Mucosa of descending colon (tissue), 3 donors: Measurements from ENCODE around the gene PKP1. TPM values are rescaled to one million over a fixed set of nuclear protein-coding genes. Genes with fewer than 3 reads are reported as not detected.

Experiments
- ATAC-seq: fragments of 200-7000 bp; cut with Tn5 transposase; one replicate; pipeline ENCODE4 v1.9.1; 2020; ENCODE audit warnings: mild to moderate bottlenecking, moderate library complexity
- DNase-seq, 3 donors: peaks; one replicate each; pipeline ENCODE4 v3.0.0-alpha.2; 2020
- H3K36me3 ChIP-seq: fragments of 200-600 bp; one replicate; pipeline ENCODE4 v1.8.0; 2021; ENCODE audit warnings: low read depth, mild to moderate bottlenecking
- H3K4me1 ChIP-seq: fragments of 200-600 bp; one replicate; pipeline ENCODE4 v1.8.0; 2021; ENCODE audit warnings: low read depth, mild to moderate bottlenecking
- H3K4me3 ChIP-seq: fragments of 200-600 bp; one replicate; pipeline ENCODE4 v1.8.0; 2021; ENCODE audit warnings: mild to moderate bottlenecking
- H3K9me3 ChIP-seq: fragments of 200-600 bp; one replicate; pipeline ENCODE4 v1.8.0; 2021; ENCODE audit warnings: mild to moderate bottlenecking
- CTCF ChIP-seq: fragments of 200-600 bp; IDR thresholded peaks from one replicate; pipeline ENCODE4 v1.8.0; 2022; ENCODE audit warnings: antibody characterized with exemption, mild to moderate bottlenecking
- intact Hi-C, 2 donors: fragments of 100-400 bp; cut with DNase I in 1 of 2; cut with micrococcal nuclease in 1 of 2; formaldehyde crosslinking; loops; one replicate each; pipeline versions ENCODE4 v1.11.0 to v1.11.1; 2022; cut with DNase I, micrococcal nuclease
- total RNA-seq, 3 donors: library from RNA; stranded (reverse); fragmentation: NEBNext Ultra II Directional in 2 of 3; extraction: Animal tissue kit (Norgen Biotek cat#: 25700) in 2 of 3; gene quantifications; one replicate each; pipeline versions ENCODE4 v1.2.1 to v1.2.4, GENCODE V29; 2021 to 2023
- donor health status: DM: no; HTN: no; CAD: no; lungs with moderate emphysema.
- donor health status: DM: no; HTN: no; CAD: no.
- donor health status: DM: no; HTN: yes; CAD: no.

PKP1 gene
- total RNA-seq, 3 donors from 2014 or later = 0.27 to 0.41 TPM; not detected in 1

GRCh38 chr1:201280884-201281283 lies 2.4 kb upstream of the PKP1 start:
- no peak overlapping the region for H3K4me3 ChIP-seq
- H3K4me1 ChIP-seq = peaks cover 10% of the 10 kb centered on the region
- intact Hi-C loops = no loop called here
- ATAC-seq (no peak), DNase-seq (no peak)
- no peak for TF ChIP-seq CTCF
- H3K9me3 ChIP-seq = no peaks in the 10 kb centered on the region
- no peaks in the 10 kb centered on the region for H3K36me3 ChIP-seq

GRCh38 chr1:201281573-201281972 lies 1.7 kb upstream of the PKP1 start:
- Histone ChIP-seq H3K4me3 (no peak overlapping the region), H3K4me1 (peaks cover 10% of the 10 kb centered on the region), H3K9me3 (no peaks in the 10 kb centered on the region), H3K36me3 (no peaks in the 10 kb centered on the region)
- no peak for TF ChIP-seq CTCF
- DNase-seq (no peak), ATAC-seq (no peak)
- intact Hi-C loops = no loop called here

DNA sequence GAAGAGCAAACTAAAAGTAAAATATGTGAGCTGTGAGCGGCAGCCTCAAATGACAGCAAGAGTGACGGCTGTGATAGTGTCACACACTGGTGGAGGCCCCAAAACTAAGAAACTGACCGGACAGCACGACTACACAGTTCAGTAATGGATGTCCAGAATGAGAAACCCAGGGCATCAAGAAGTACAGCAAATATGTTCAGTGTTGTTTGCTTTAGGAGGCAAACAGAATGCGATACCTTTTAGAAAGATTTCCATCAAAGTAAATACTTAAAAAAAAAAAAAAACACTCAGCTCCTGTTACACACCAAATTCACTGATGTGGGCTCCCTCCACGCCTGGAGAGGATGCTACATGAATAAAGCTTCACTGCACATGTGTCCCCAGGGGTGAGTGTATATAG lies 1.1 kb upstream of the PKP1 start:
- Histone ChIP-seq H3K9me3 (no peaks in the 10 kb centered on the region), H3K4me3 (no peak overlapping the region), H3K4me1 (peaks cover 10% of the 10 kb centered on the region), H3K36me3 (no peaks in the 10 kb centered on the region)
- DNase-seq = no peak
- no peak for TF ChIP-seq CTCF
- no peak for ATAC-seq
- intact Hi-C loops = no loop called here

GRCh38 chr1:201283836-201284553 lies 689 bp downstream of the PKP1 start:
- Histone ChIP-seq H3K4me3 (no peak overlapping the region), H3K4me1 (peaks cover 10% of the 10 kb centered on the region), H3K9me3 (no peaks in the 10 kb centered on the region), H3K36me3 (no peaks in the 10 kb centered on the region)
- DNase-seq = no peak
- no peak for TF ChIP-seq CTCF
- intact Hi-C loops = no loop called here
- ATAC-seq = no peak

DNA sequence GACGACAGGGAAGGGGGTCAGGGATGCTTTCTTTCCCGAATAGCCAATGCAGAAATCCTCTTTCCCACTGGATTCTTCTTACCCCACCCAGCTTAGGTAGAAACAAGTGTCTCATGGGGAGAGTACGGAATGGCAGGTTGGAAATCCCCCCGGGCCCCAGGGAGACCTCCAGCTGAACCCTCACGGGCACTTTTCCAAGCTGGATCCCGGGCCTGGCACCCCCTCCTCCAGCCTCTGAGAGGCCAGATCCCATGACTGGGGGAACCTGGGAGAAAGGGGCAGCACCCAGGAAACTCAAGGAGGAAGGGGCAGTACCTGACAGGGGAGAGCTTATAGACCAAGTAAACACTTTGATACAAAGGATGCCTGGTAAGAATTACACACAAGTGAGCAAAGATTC lies 1.3 kb downstream of the PKP1 start:
- intact Hi-C loops = no loop called here
- H3K4me3 ChIP-seq = no peak overlapping the region
- TF ChIP-seq CTCF = no peak
- no peaks in the 10 kb centered on the region for H3K9me3 ChIP-seq
- peaks cover 10% of the 10 kb centered on the region for H3K4me1 ChIP-seq
- no peaks in the 10 kb centered on the region for H3K36me3 ChIP-seq
- DNase-seq (no peak), ATAC-seq (no peak)

GRCh38 chr1:201285846-201286245 lies 2.5 kb downstream of the PKP1 start:
- ATAC-seq (no peak), DNase-seq (no peak)

More at GRCh38 chr1:201285846-201286245, 2.5 kb downstream of the PKP1 start:
- Histone ChIP-seq H3K4me3 (no peak overlapping the region), H3K4me1 (peaks cover 10% of the 10 kb centered on the region), H3K9me3 (no peaks in the 10 kb centered on the region), H3K36me3 (no peaks in the 10 kb centered on the region)
- no peak for TF ChIP-seq CTCF
- intact Hi-C loops = no loop called here
